HG02852 (cell line): ENCODE data around the gene PUS3.

Source experiments
- ATAC-seq: cut with Tn5 transposase; IDR thresholded peaks from one replicate; pipeline ENCODE4 v1.9.1; 2021; ENCODE audit warnings: mild to moderate bottlenecking, moderate library complexity; ENCODE audit not compliant: unreplicated experiment

PUS3 gene

GRCh38 chr11:125941619-125942611 is 38.9 kb upstream of the PUS3 start:
- ATAC-seq, result peak; percentile 48

- no peak for ATAC-seq
These were observed 38.2 kb upstream of the PUS3 start for GRCh38 chr11:125941267-125941618.

- no peak for ATAC-seq
These were observed 37.1 kb upstream of the PUS3 start for GRCh38 chr11:125940145-125940544.

- ATAC-seq, result no peak
These were observed 36.1 kb upstream of the PUS3 start for GRCh38 chr11:125939081-125939521.

GRCh38 chr11:125938418-125938817 is 35.4 kb upstream of the PUS3 start:
- ATAC-seq, result no peak

GRCh38 chr11:125935618-125936199 is 32.7 kb upstream of the PUS3 start:
- no peak for ATAC-seq

- no peak for ATAC-seq
These were observed 32.0 kb upstream of the PUS3 start for GRCh38 chr11:125935056-125935455.

- ATAC-seq, result no peak
These were observed 31.5 kb upstream of the PUS3 start for GRCh38 chr11:125934473-125934872.

GRCh38 chr11:125933030-125933813 is 30.2 kb upstream of the PUS3 start:
- no peak for ATAC-seq

- ATAC-seq, result no peak
These were observed 29.3 kb upstream of the PUS3 start for GRCh38 chr11:125932301-125932700.

- no peak for ATAC-seq
These were observed 28.7 kb upstream of the PUS3 start for GRCh38 chr11:125931668-125932067.

- no peak for ATAC-seq
These were observed 28.1 kb upstream of the PUS3 start for GRCh38 chr11:125931116-125931515.

GRCh38 chr11:125930076-125930450 is 27.1 kb upstream of the PUS3 start:
- ATAC-seq, result no peak

- no peak for ATAC-seq
These were observed 26.6 kb upstream of the PUS3 start for GRCh38 chr11:125929445-125930075.

GRCh38 chr11:125926682-125927081 is 23.7 kb upstream of the PUS3 start:
- ATAC-seq, result no peak

GRCh38 chr11:125925804-125926203 is 22.8 kb upstream of the PUS3 start:
- ATAC-seq, result no peak

GRCh38 chr11:125925247-125925740 is 22.3 kb upstream of the PUS3 start:
- no peak for ATAC-seq

- ATAC-seq, result no peak
These were observed 21.5 kb upstream of the PUS3 start for GRCh38 chr11:125924384-125925007.

GRCh38 chr11:125923633-125924032 is 20.6 kb upstream of the PUS3 start:
- ATAC-seq, result no peak

GRCh38 chr11:125923012-125923579 is 20.1 kb upstream of the PUS3 start:
- no peak for ATAC-seq
